K562 (cell line): ENCODE measurements around the gene INO80D. TPM values are rescaled to one million over a fixed set of nuclear protein-coding genes. Genes with fewer than 3 reads are reported as not detected.

ENCODE experiments used
- ESRRB ChIP-seq: fragments of 250-450 bp; sonication (Bioruptor Pico); IDR thresholded peaks from 2 replicates; pipeline ENCODE4 v1.5.0; 2020; ENCODE audit warnings: mild to moderate bottlenecking, moderate library complexity, borderline replicate concordance
- MCM3 ChIP-seq: fragments of 450-650 bp; IDR thresholded peaks from 2 replicates; pipeline ENCODE4 v1.6.1; 2016
- RCOR1 ChIP-seq, 2 experiments: IDR thresholded peaks; 2 replicates each; pipeline ENCODE4 v1.6.1; 2012; ENCODE audit warnings: low read depth in 2 of 2, low read length in 2 of 2, borderline replicate concordance in 1 of 2, improper control_type of control experiment in 1 of 2
- SREBF2 ChIP-seq: sonication (generic); formaldehyde crosslinking; IDR thresholded peaks from 2 replicates; pipeline ENCODE4 v1.4.0; 2020; ENCODE audit warnings: mild to moderate bottlenecking, missing genetic modification reagents
- STAT6 ChIP-seq: sonication (generic); formaldehyde crosslinking; IDR thresholded peaks from 2 replicates; pipeline ENCODE4 v1.8.1; 2023; ENCODE audit warnings: mild to moderate bottlenecking, missing genetic modification reagents
- TCF15 ChIP-seq: fragments of 250-450 bp; sonication (Bioruptor Pico); IDR thresholded peaks from 2 replicates; pipeline ENCODE4 v1.8.0; 2022; ENCODE audit warnings: moderate library complexity, mild to moderate bottlenecking, inconsistent platforms
- XRCC5 ChIP-seq: fragments of 200-400 bp; formaldehyde crosslinking; IDR thresholded peaks from 2 replicates; pipeline ENCODE4 v1.6.1; 2017; ENCODE audit warnings: low read depth, mild to moderate bottlenecking, low read length
- ZNF184 ChIP-seq: sonication (generic); formaldehyde crosslinking; IDR thresholded peaks from 2 replicates; pipeline ENCODE4 v1.5.0; 2020; ENCODE audit warnings: missing genetic modification reagents
- ZNF780A ChIP-seq: fragments of 250-450 bp; sonication (Bioruptor Pico); IDR thresholded peaks from 2 replicates; pipeline ENCODE4 v1.5.0; 2021; ENCODE audit warnings: mild to moderate bottlenecking
- polyA plus RNA-seq, 8 experiments: library from polyadenylated mRNA; depleted of rRNA in 4 of 8; stranded (reverse) in 5 of 8; unstranded in 3 of 8; fragments of >200 nt; fragmentation: Nextera tagmentation in 2 of 8; fragmentation: Illumina TruSeq in 1 of 8; extraction: Ambion mirVana in 2 of 8; extraction: Trizol in 1 of 8; gene quantifications; 2 replicates each; pipeline versions ENCODE4 v1.2.1 to v1.2.3, GENCODE V29; 2011 to 2014; ENCODE audit warnings: inconsistent platforms in 1 of 8, missing spikeins in 1 of 8
- total RNA-seq, 7 experiments: library from RNA; depleted of rRNA in 6 of 7; stranded (reverse); fragments of >200 nt in 6 of 7; fragmentation: Illumina TruSeq in 2 of 7; extraction: Trizol in 2 of 7; gene quantifications; 2 replicates each; pipeline versions ENCODE4 v1.2.1 to v1.2.3, GENCODE V29; 2011 to 2021; ENCODE audit warnings: low replicate concordance in 1 of 7

The INO80D gene
- total and polyA plus RNA-seq, 9 of the 15 experiments (the other 6 are each of a cell fraction or from before 2014, with no cell fraction given), result 0.64 to 8.1 (median 2.9) TPM

- no peak for TF ChIP-seq XRCC5
- no peak for TF ChIP-seq MCM3
- no peak for TF ChIP-seq RCOR1 (IDR thresholded peaks at IDR 0.05; ENCODE audit: borderline replicate concordance in 1 of 2, low read depth in 2 of 2, low read length in 2 of 2)
- TF ChIP-seq ZNF780A (CRISPR knock-in tag), result no peak
- no peak for TF ChIP-seq STAT6 (CRISPR knock-in tag)
- no peak for TF ChIP-seq ZNF184
- no peak for TF ChIP-seq SREBF2 (CRISPR knock-in tag)
- no peak for TF ChIP-seq ESRRB (CRISPR knock-in tag)
- TF ChIP-seq TCF15 (CRISPR knock-in tag), result no peak
Observed at GRCh38 chr2:205964111-205964761, 121.7 kb downstream of the INO80D start (continued).
